Measurements from ENCODE around the gene LRP6.

LRP6 gene

GRCh38 chr12:12171991-12172511 is 94.8 kb downstream of the LRP6 start:
- Histone ChIP-seq H3K9me3 (ENCODE audit: control insufficient read depth in 5 of 5, low read length in 5 of 5) (no peaks in the 10 kb centered on the region), H3K36me3 (ENCODE audit: control insufficient read depth in 5 of 5, insufficient read depth in 5 of 5, low read length in 5 of 5) (no peaks in the 10 kb centered on the region), H3K27me3 (ENCODE audit: control insufficient read depth in 5 of 5, insufficient read depth in 4 of 5, low read length in 5 of 5) (no peaks in the 10 kb centered on the region), H3K9ac (ENCODE audit: low read length in 5 of 5) (no peak overlapping the region), H3K4me1 (ENCODE audit: control insufficient read depth in 5 of 5, insufficient read depth in 5 of 5, low read length in 5 of 5) (no peaks in the 10 kb centered on the region), H3K4me3 (ENCODE audit: low read depth in 1 of 5, low read length in 5 of 5) (no peak overlapping the region), H3K27ac (ENCODE audit: low read depth, low read length) (no peak overlapping the region)

GRCh38 chr12:12167847-12168246 is 99.0 kb downstream of the LRP6 start:
- no peaks in the 10 kb centered on the region for H3K9me3 ChIP-seq (ENCODE audit: control insufficient read depth in 5 of 5, low read length in 5 of 5)
- no peaks in the 10 kb centered on the region for H3K4me1 ChIP-seq (ENCODE audit: control insufficient read depth in 5 of 5, insufficient read depth in 5 of 5, low read length in 5 of 5)
- H3K36me3 ChIP-seq (ENCODE audit: control insufficient read depth in 5 of 5, insufficient read depth in 5 of 5, low read length in 5 of 5): peaks cover 0 to 8% (median 4%) of the 10 kb centered on the region in 5 donors
- H3K4me3 ChIP-seq (ENCODE audit: low read depth in 1 of 5, low read length in 5 of 5): no peak overlapping the region
- no peaks in the 10 kb centered on the region for H3K27me3 ChIP-seq (ENCODE audit: control insufficient read depth in 5 of 5, insufficient read depth in 4 of 5, low read length in 5 of 5)
- H3K9ac ChIP-seq (ENCODE audit: low read length in 5 of 5): no peak overlapping the region
- H3K27ac ChIP-seq (ENCODE audit: low read depth, low read length): no peak overlapping the region

DNA sequence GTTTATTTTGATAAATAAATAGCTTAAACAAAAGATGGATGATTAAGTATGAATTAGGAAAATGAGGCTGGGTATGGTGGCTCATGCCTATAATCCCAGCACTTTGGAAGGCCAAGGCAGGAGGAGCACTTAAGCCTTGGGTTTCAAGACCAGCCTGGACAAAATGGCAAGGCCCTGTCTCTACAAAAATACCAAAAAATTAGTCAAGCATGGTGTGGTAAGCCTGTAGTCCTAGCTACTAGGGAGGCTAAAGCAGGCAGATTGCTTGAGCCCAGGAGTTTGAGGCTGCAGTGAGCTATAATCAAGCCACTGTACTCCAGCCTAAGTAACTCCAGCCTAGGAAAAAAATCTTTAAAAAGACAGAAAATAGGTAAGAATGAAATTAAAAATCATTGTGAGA is 100.1 kb downstream of the LRP6 start:
- Histone ChIP-seq H3K9ac (ENCODE audit: low read length in 5 of 5) (no peak overlapping the region), H3K27ac (ENCODE audit: low read depth, low read length) (no peak overlapping the region), H3K27me3 (ENCODE audit: control insufficient read depth in 5 of 5, insufficient read depth in 4 of 5, low read length in 5 of 5) (no peaks in the 10 kb centered on the region), H3K9me3 (ENCODE audit: control insufficient read depth in 5 of 5, low read length in 5 of 5) (no peaks in the 10 kb centered on the region), H3K4me3 (ENCODE audit: low read depth in 1 of 5, low read length in 5 of 5) (no peak overlapping the region), H3K36me3 (ENCODE audit: control insufficient read depth in 5 of 5, insufficient read depth in 5 of 5, low read length in 5 of 5) (peaks cover 0 to 9% (median 4%) of the 10 kb centered on the region in 5 donors), H3K4me1 (ENCODE audit: control insufficient read depth in 5 of 5, insufficient read depth in 5 of 5, low read length in 5 of 5) (no peaks in the 10 kb centered on the region)

DNA sequence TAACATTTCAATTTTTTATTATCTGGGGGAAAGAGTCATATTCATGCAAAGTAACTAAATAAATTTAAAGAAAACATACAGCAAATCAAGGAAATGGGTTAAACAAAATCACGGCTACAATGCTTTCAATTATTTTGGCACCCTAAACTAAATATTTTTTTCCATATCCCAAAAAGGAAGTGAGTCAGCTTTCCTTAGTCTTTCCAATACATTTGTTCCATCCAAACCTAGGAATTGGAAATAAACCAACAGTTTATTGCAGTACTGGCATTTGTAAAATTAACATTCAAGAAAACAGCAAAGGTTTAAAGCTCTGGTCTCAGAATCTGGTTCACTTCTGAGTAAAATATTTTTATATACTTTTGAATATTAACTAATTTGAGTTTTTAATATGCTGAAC is 106.9 kb downstream of the LRP6 start:
- H3K4me1 ChIP-seq (ENCODE audit: control insufficient read depth in 5 of 5, insufficient read depth in 5 of 5, low read length in 5 of 5): peaks cover 0 to 14% (median 4%) of the 10 kb centered on the region in 5 donors
- H3K9ac ChIP-seq (ENCODE audit: low read length in 5 of 5): no peak overlapping the region
- no peaks in the 10 kb centered on the region for H3K27me3 ChIP-seq (ENCODE audit: control insufficient read depth in 5 of 5, insufficient read depth in 4 of 5, low read length in 5 of 5)
- no peaks in the 10 kb centered on the region for H3K9me3 ChIP-seq (ENCODE audit: control insufficient read depth in 5 of 5, low read length in 5 of 5)
- no peak overlapping the region for H3K27ac ChIP-seq (ENCODE audit: low read depth, low read length)
- no peak overlapping the region for H3K4me3 ChIP-seq (ENCODE audit: low read depth in 1 of 5, low read length in 5 of 5)
- H3K36me3 ChIP-seq (ENCODE audit: control insufficient read depth in 5 of 5, insufficient read depth in 5 of 5, low read length in 5 of 5): peaks cover 0 to 17% (median 12%) of the 10 kb centered on the region in 5 donors

DNA sequence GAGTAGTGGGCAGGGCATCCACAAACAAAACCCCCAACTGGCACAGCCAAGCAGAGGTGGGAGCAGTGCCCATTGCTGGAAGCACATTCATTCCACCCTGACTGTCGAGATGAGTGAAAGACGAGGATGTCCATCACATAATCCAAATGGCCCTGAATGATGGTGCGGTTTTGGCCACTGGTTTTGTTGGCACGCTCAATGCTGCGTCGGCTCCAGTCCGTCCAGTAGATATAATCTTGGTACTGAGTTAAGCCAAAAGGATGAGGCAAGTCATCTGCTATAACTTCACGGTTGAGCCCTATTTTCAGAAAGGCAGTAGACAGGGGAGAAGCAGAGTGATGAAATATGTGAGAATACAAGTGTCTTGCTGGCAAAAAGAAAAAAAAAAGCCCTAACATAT is 108.0 kb downstream of the LRP6 start:
- no peaks in the 10 kb centered on the region for H3K9me3 ChIP-seq (ENCODE audit: control insufficient read depth in 5 of 5, low read length in 5 of 5)
- no peak overlapping the region for H3K27ac ChIP-seq (ENCODE audit: low read depth, low read length)
- H3K4me3 ChIP-seq (ENCODE audit: low read depth in 1 of 5, low read length in 5 of 5): no peak overlapping the region
- H3K9ac ChIP-seq (ENCODE audit: low read length in 5 of 5): no peak overlapping the region
- H3K4me1 ChIP-seq (ENCODE audit: control insufficient read depth in 5 of 5, insufficient read depth in 5 of 5, low read length in 5 of 5): peaks cover 0 to 14% (median 4%) of the 10 kb centered on the region in 5 donors
- H3K36me3 ChIP-seq (ENCODE audit: control insufficient read depth in 5 of 5, insufficient read depth in 5 of 5, low read length in 5 of 5): peaks cover 0 to 14% (median 10%) of the 10 kb centered on the region in 5 donors
- no peaks in the 10 kb centered on the region for H3K27me3 ChIP-seq (ENCODE audit: control insufficient read depth in 5 of 5, insufficient read depth in 4 of 5, low read length in 5 of 5)

- Histone ChIP-seq H3K36me3 (ENCODE audit: control insufficient read depth in 5 of 5, insufficient read depth in 5 of 5, low read length in 5 of 5) (peaks cover 0 to 17% (median 10%) of the 10 kb centered on the region in 5 donors), H3K27ac (ENCODE audit: low read depth, low read length) (no peak overlapping the region), H3K9me3 (ENCODE audit: control insufficient read depth in 5 of 5, low read length in 5 of 5) (no peaks in the 10 kb centered on the region), H3K9ac (ENCODE audit: low read length in 5 of 5) (no peak overlapping the region), H3K4me3 (ENCODE audit: low read depth in 1 of 5, low read length in 5 of 5) (no peak overlapping the region), H3K27me3 (ENCODE audit: control insufficient read depth in 5 of 5, insufficient read depth in 4 of 5, low read length in 5 of 5) (no peaks in the 10 kb centered on the region), H3K4me1 (ENCODE audit: control insufficient read depth in 5 of 5, insufficient read depth in 5 of 5, low read length in 5 of 5) (peaks cover 0 to 14% (median 4%) of the 10 kb centered on the region in 5 donors)
Observed at GRCh38 chr12:12157424-12157823, 109.4 kb downstream of the LRP6 start.

GRCh38 chr12:12156828-12157227 is 110.0 kb downstream of the LRP6 start:
- Histone ChIP-seq H3K4me3 (ENCODE audit: low read depth in 1 of 5, low read length in 5 of 5) (no peak overlapping the region), H3K27ac (ENCODE audit: low read depth, low read length) (no peak overlapping the region), H3K9ac (ENCODE audit: low read length in 5 of 5) (no peak overlapping the region), H3K4me1 (ENCODE audit: control insufficient read depth in 5 of 5, insufficient read depth in 5 of 5, low read length in 5 of 5) (peaks cover 0 to 14% (median 4%) of the 10 kb centered on the region in 5 donors), H3K9me3 (ENCODE audit: control insufficient read depth in 5 of 5, low read length in 5 of 5) (no peaks in the 10 kb centered on the region), H3K36me3 (ENCODE audit: control insufficient read depth in 5 of 5, insufficient read depth in 5 of 5, low read length in 5 of 5) (peaks cover 0 to 13% (median 10%) of the 10 kb centered on the region in 5 donors), H3K27me3 (ENCODE audit: control insufficient read depth in 5 of 5, insufficient read depth in 4 of 5, low read length in 5 of 5) (no peaks in the 10 kb centered on the region)

- H3K4me1 ChIP-seq (ENCODE audit: control insufficient read depth in 5 of 5, insufficient read depth in 5 of 5, low read length in 5 of 5): peaks cover 0 to 14% (median 4%) of the 10 kb centered on the region in 5 donors
- no peaks in the 10 kb centered on the region for H3K9me3 ChIP-seq (ENCODE audit: control insufficient read depth in 5 of 5, low read length in 5 of 5)
- H3K27me3 ChIP-seq (ENCODE audit: control insufficient read depth in 5 of 5, insufficient read depth in 4 of 5, low read length in 5 of 5): no peaks in the 10 kb centered on the region
- no peak overlapping the region for H3K27ac ChIP-seq (ENCODE audit: low read depth, low read length)
- H3K9ac ChIP-seq (ENCODE audit: low read length in 5 of 5): no peak overlapping the region
- no peak overlapping the region for H3K4me3 ChIP-seq (ENCODE audit: low read depth in 1 of 5, low read length in 5 of 5)
- peaks cover 0 to 13% (median 10%) of the 10 kb centered on the region in 5 donors for H3K36me3 ChIP-seq (ENCODE audit: control insufficient read depth in 5 of 5, insufficient read depth in 5 of 5, low read length in 5 of 5)
Observed at GRCh38 chr12:12156116-12156515, 110.7 kb downstream of the LRP6 start.

DNA sequence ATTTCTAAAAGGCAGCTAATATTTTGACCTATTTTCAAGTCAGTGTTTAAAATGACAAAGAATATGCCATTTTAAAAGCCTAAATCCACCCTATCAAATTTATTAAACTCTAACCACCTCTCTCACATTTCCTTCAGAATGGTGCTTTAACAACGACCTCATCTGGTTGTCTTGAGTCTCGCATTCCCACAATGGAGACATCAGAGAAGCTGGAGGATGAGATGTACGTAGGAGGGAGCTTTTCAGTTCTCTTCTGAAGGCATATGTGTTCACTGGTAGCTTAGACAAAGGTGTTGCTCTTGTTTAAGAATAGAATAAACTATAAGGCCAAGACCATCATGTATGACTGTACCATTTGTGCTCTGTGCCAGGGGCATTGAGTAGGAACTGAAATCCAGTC is 113.2 kb downstream of the LRP6 start:
- H3K36me3 ChIP-seq (ENCODE audit: control insufficient read depth in 5 of 5, insufficient read depth in 5 of 5, low read length in 5 of 5): peaks cover 13 to 34% (median 25%) of the 10 kb centered on the region in 5 donors
- H3K9me3 ChIP-seq (ENCODE audit: control insufficient read depth in 5 of 5, low read length in 5 of 5): no peaks in the 10 kb centered on the region
- no peak overlapping the region for H3K9ac ChIP-seq (ENCODE audit: low read length in 5 of 5)
- no peak overlapping the region for H3K27ac ChIP-seq (ENCODE audit: low read depth, low read length)
- H3K4me3 ChIP-seq (ENCODE audit: low read depth in 1 of 5, low read length in 5 of 5): no peak overlapping the region
- no peaks in the 10 kb centered on the region for H3K27me3 ChIP-seq (ENCODE audit: control insufficient read depth in 5 of 5, insufficient read depth in 4 of 5, low read length in 5 of 5)
- peaks cover 0 to 8% (median 0%) of the 10 kb centered on the region in 5 donors for H3K4me1 ChIP-seq (ENCODE audit: control insufficient read depth in 5 of 5, insufficient read depth in 5 of 5, low read length in 5 of 5)

DNA sequence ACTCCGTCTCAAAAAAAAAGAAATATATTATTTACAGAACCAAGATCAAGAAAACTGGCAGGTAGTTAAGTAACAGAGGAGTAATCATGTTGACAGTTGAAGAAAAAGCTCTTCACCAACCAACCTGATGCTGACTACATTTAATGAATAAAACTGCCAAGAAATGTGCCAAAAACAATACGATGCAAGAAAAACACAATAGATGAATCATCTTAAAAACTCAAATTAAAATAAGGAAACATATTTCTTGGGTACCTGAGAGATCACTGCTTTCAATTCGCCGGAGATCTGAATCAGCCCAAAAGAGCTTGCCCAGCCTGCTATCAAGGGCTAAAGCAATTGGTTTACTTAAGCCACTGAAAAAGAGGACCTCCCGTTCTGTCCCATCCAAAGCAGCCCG is 119.7 kb downstream of the LRP6 start:
- H3K9ac ChIP-seq (ENCODE audit: low read length in 5 of 5): no peak overlapping the region
- peaks cover 16 to 37% (median 21%) of the 10 kb centered on the region in 5 donors for H3K36me3 ChIP-seq (ENCODE audit: control insufficient read depth in 5 of 5, insufficient read depth in 5 of 5, low read length in 5 of 5)
- H3K9me3 ChIP-seq (ENCODE audit: control insufficient read depth in 5 of 5, low read length in 5 of 5): no peaks in the 10 kb centered on the region
- H3K27ac ChIP-seq (ENCODE audit: low read depth, low read length): no peak overlapping the region
- no peaks in the 10 kb centered on the region for H3K27me3 ChIP-seq (ENCODE audit: control insufficient read depth in 5 of 5, insufficient read depth in 4 of 5, low read length in 5 of 5)
- H3K4me1 ChIP-seq (ENCODE audit: control insufficient read depth in 5 of 5, insufficient read depth in 5 of 5, low read length in 5 of 5): no peaks in the 10 kb centered on the region
- no peak overlapping the region for H3K4me3 ChIP-seq (ENCODE audit: low read depth in 1 of 5, low read length in 5 of 5)

Measured in subcutaneous abdominal adipose tissue (tissue), 5 donors.